SJCRH30 (cell line): ENCODE results near the gene MYO7A. TPM values are rescaled to one million over a fixed set of nuclear protein-coding genes. Genes with fewer than 3 reads are reported as not detected.

Source experiments
- DNase-seq, 2 experiments: peaks; one replicate each; pipeline ENCODE4 v3.0.0-alpha.2; 2015 to 2020
- H3K27ac ChIP-seq: fragments of 250-450 bp; sonication (Bioruptor Pico); 2 replicates; pipeline ENCODE4 v1.5.1; 2020; ENCODE audit warnings: mild to moderate bottlenecking, moderate library complexity
- H3K27me3 ChIP-seq: fragments of 250-450 bp; sonication (Bioruptor Pico); 2 replicates; pipeline ENCODE4 v1.5.1; 2020; ENCODE audit warnings: mild to moderate bottlenecking, moderate library complexity
- H3K36me3 ChIP-seq: fragments of 250-450 bp; sonication (Bioruptor Pico); 2 replicates; pipeline ENCODE4 v1.5.1; 2020; ENCODE audit warnings: mild to moderate bottlenecking, moderate library complexity
- H3K4me1 ChIP-seq: fragments of 250-450 bp; sonication (Bioruptor Pico); 2 replicates; pipeline ENCODE4 v1.5.1; 2020; ENCODE audit warnings: mild to moderate bottlenecking, moderate library complexity
- H3K4me3 ChIP-seq: fragments of 250-450 bp; sonication (Bioruptor Pico); 2 replicates; pipeline ENCODE4 v1.5.1; 2020; ENCODE audit warnings: mild to moderate bottlenecking, moderate library complexity
- H3K9me3 ChIP-seq: fragments of 250-450 bp; sonication (Bioruptor Pico); replicated peaks from 2 replicates; pipeline ENCODE4 v1.5.1; 2020; ENCODE audit warnings: mild to moderate bottlenecking, moderate library complexity
- total RNA-seq: library from RNA; depleted of rRNA; stranded (reverse); fragments of >200 nt; shearing (Covaris generic); gene quantifications from 2 replicates; pipeline ENCODE4 v1.2.3, GENCODE V29; 2014

MYO7A gene
- total RNA-seq, 1 experiment from 2014 or later = 4.5 TPM

- Histone ChIP-seq H3K9me3 (no peaks in the 10 kb centered on the region), H3K4me1 (peaks cover 40% of the 10 kb centered on the region), H3K4me3 (no peak overlapping the region), H3K36me3 (no peaks in the 10 kb centered on the region), H3K27me3 (no peaks in the 10 kb centered on the region), H3K27ac (peak overlapping the region; percentile 43)
- peak; percentile 81 to 82 for DNase-seq
Measured at GRCh38 chr11:77151804-77152509, 23.9 kb downstream of the MYO7A start.

- Histone ChIP-seq H3K4me1 (peaks cover 40% of the 10 kb centered on the region), H3K4me3 (no peak overlapping the region), H3K9me3 (no peaks in the 10 kb centered on the region), H3K27me3 (no peaks in the 10 kb centered on the region), H3K36me3 (no peaks in the 10 kb centered on the region), H3K27ac (peak overlapping the region; percentile 43)
- peak; percentile 72 to 86 for DNase-seq
Measured at GRCh38 chr11:77152846-77153245, 24.8 kb downstream of the MYO7A start.

- no peak overlapping the region for H3K27ac ChIP-seq
- peaks cover 40% of the 10 kb centered on the region for H3K4me1 ChIP-seq
- H3K4me3 ChIP-seq = no peak overlapping the region
- no peaks in the 10 kb centered on the region for H3K9me3 ChIP-seq
- no peak for DNase-seq
- H3K36me3 ChIP-seq = no peaks in the 10 kb centered on the region
- no peaks in the 10 kb centered on the region for H3K27me3 ChIP-seq
Measured at GRCh38 chr11:77153276-77154185, 25.5 kb downstream of the MYO7A start.

GRCh38 chr11:77154381-77155081 is 26.5 kb downstream of the MYO7A start:
- H3K27me3 ChIP-seq = no peaks in the 10 kb centered on the region
- no peak overlapping the region for H3K4me3 ChIP-seq
- no peaks in the 10 kb centered on the region for H3K36me3 ChIP-seq
- H3K9me3 ChIP-seq = no peaks in the 10 kb centered on the region
- no peak overlapping the region for H3K27ac ChIP-seq
- peak; percentile 51 to 58 for DNase-seq
- H3K4me1 ChIP-seq = peaks cover 40% of the 10 kb centered on the region

- H3K4me3 ChIP-seq = no peak overlapping the region
- no peaks in the 10 kb centered on the region for H3K36me3 ChIP-seq
- H3K9me3 ChIP-seq = no peaks in the 10 kb centered on the region
- H3K4me1 ChIP-seq = peaks cover 40% of the 10 kb centered on the region
- H3K27me3 ChIP-seq = no peaks in the 10 kb centered on the region
- DNase-seq = no peak
- H3K27ac ChIP-seq = no peak overlapping the region
Measured at GRCh38 chr11:77155082-77155475, 27.0 kb downstream of the MYO7A start.

- Histone ChIP-seq H3K27me3 (no peaks in the 10 kb centered on the region), H3K4me3 (no peak overlapping the region), H3K36me3 (no peaks in the 10 kb centered on the region), H3K4me1 (peaks cover 40% of the 10 kb centered on the region), H3K27ac (no peak overlapping the region), H3K9me3 (no peaks in the 10 kb centered on the region)
- no peak for DNase-seq
Measured at GRCh38 chr11:77155556-77156130, 27.6 kb downstream of the MYO7A start.

GRCh38 chr11:77156396-77157195 is 28.6 kb downstream of the MYO7A start:
- Histone ChIP-seq H3K27me3 (no peaks in the 10 kb centered on the region), H3K4me3 (no peak overlapping the region), H3K36me3 (no peaks in the 10 kb centered on the region), H3K4me1 (peaks cover 32% of the 10 kb centered on the region), H3K27ac (no peak overlapping the region), H3K9me3 (no peaks in the 10 kb centered on the region)
- no peak for DNase-seq

GRCh38 chr11:77158041-77158695 is 30.1 kb downstream of the MYO7A start:
- Histone ChIP-seq H3K27me3 (no peaks in the 10 kb centered on the region), H3K27ac (no peak overlapping the region), H3K36me3 (no peaks in the 10 kb centered on the region), H3K9me3 (no peaks in the 10 kb centered on the region), H3K4me3 (no peak overlapping the region), H3K4me1 (peaks cover 16% of the 10 kb centered on the region)
- DNase-seq = no peak

GRCh38 chr11:77159219-77159936 is 31.3 kb downstream of the MYO7A start:
- H3K4me1 ChIP-seq = peaks cover 5% of the 10 kb centered on the region
- H3K36me3 ChIP-seq = no peaks in the 10 kb centered on the region
- H3K4me3 ChIP-seq = no peak overlapping the region
- no peak for DNase-seq
- H3K27ac ChIP-seq = no peak overlapping the region
- H3K9me3 ChIP-seq = no peaks in the 10 kb centered on the region
- H3K27me3 ChIP-seq = no peaks in the 10 kb centered on the region

GRCh38 chr11:77159937-77160495 is 32.0 kb downstream of the MYO7A start:
- H3K36me3 ChIP-seq = no peaks in the 10 kb centered on the region
- DNase-seq = no peak
- no peaks in the 10 kb centered on the region for H3K4me1 ChIP-seq
- H3K9me3 ChIP-seq = no peaks in the 10 kb centered on the region
- H3K27ac ChIP-seq = no peak overlapping the region
- no peak overlapping the region for H3K4me3 ChIP-seq
- no peaks in the 10 kb centered on the region for H3K27me3 ChIP-seq

GRCh38 chr11:77163271-77163670 is 35.2 kb downstream of the MYO7A start:
- H3K4me1 ChIP-seq = no peaks in the 10 kb centered on the region
- DNase-seq = no peak
- H3K27ac ChIP-seq = no peak overlapping the region
- H3K4me3 ChIP-seq = no peak overlapping the region
- H3K9me3 ChIP-seq = no peaks in the 10 kb centered on the region
- H3K27me3 ChIP-seq = no peaks in the 10 kb centered on the region
- H3K36me3 ChIP-seq = no peaks in the 10 kb centered on the region

GRCh38 chr11:77165066-77165465 is 37.0 kb downstream of the MYO7A start:
- no peaks in the 10 kb centered on the region for H3K9me3 ChIP-seq
- no peaks in the 10 kb centered on the region for H3K27me3 ChIP-seq
- peaks cover 3% of the 10 kb centered on the region for H3K4me1 ChIP-seq
- no peak overlapping the region for H3K4me3 ChIP-seq
- no peak for DNase-seq
- no peak overlapping the region for H3K27ac ChIP-seq
- H3K36me3 ChIP-seq = no peaks in the 10 kb centered on the region

GRCh38 chr11:77166021-77166420 is 38.0 kb downstream of the MYO7A start:
- DNase-seq = no peak
- Histone ChIP-seq H3K4me1 (peaks cover 13% of the 10 kb centered on the region), H3K4me3 (no peak overlapping the region), H3K36me3 (no peaks in the 10 kb centered on the region), H3K9me3 (no peaks in the 10 kb centered on the region), H3K27ac (no peak overlapping the region), H3K27me3 (no peaks in the 10 kb centered on the region)
